ACC112 (cell line): ENCODE results near the gene KIDINS220.
"Not testable (repeated sequence)": the region's sequence is repeated elsewhere in the genome, so short reads cannot be mapped to it uniquely, and the experiment has no call there.

Experiments used
- H2AFZ ChIP-seq: fragments of 200-600 bp; sonication (generic); one replicate; pipeline ENCODE4 v1.6.0; 2017; ENCODE audit warnings: antibody characterized with exemption, low read length; ENCODE audit not compliant: unreplicated experiment
- H3K27ac ChIP-seq: fragments of 200-600 bp; sonication (generic); 2 replicates; pipeline ENCODE4 v1.5.1; 2014; ENCODE audit warnings: low read depth, mild to moderate bottlenecking, antibody characterized with exemption, low read length, moderate library complexity
- H3K27me3 ChIP-seq: fragments of 200-600 bp; sonication (generic); 2 replicates; pipeline ENCODE4 v1.6.1; 2014; ENCODE audit warnings: mild to moderate bottlenecking, antibody characterized with exemption, low read length, moderate library complexity, mixed read lengths; ENCODE audit not compliant: insufficient read depth
- H3K36me3 ChIP-seq: fragments of 200-600 bp; sonication (generic); 2 replicates; pipeline ENCODE4 v1.6.1; 2016; ENCODE audit warnings: mild to moderate bottlenecking, antibody characterized with exemption, low read length, moderate library complexity, mixed read lengths; ENCODE audit not compliant: insufficient read depth
- H3K4me1 ChIP-seq: fragments of 200-600 bp; sonication (generic); one replicate; pipeline ENCODE4 v1.6.1; 2016; ENCODE audit warnings: low read length, mixed read lengths; ENCODE audit not compliant: insufficient read depth, unreplicated experiment, control insufficient read depth
- H3K4me3 ChIP-seq: fragments of 200-600 bp; sonication (generic); 2 replicates; pipeline ENCODE4 v1.5.1; 2014; ENCODE audit warnings: mild to moderate bottlenecking, low read depth, low read length
- H3K79me2 ChIP-seq: fragments of 200-600 bp; sonication (generic); one replicate; pipeline ENCODE4 v1.6.0; 2016; ENCODE audit warnings: low read length; ENCODE audit not compliant: control insufficient read depth, unreplicated experiment, insufficient read depth

Gene KIDINS220

GRCh38 chr2:8753609-8754008, 83.8 kb downstream of the KIDINS220 start:
- Histone ChIP-seq H3K27me3 (no peaks in the 10 kb centered on the region), H3K4me1 (peaks cover 6% of the 10 kb centered on the region), H3K36me3 (peaks cover 24% of the 10 kb centered on the region), H3K27ac (no peak overlapping the region), H2AFZ (no peak overlapping the region), H3K4me3 (no peak overlapping the region), H3K79me2 (no peaks in the 10 kb centered on the region)

GRCh38 chr2:8752385-8752784, 85.0 kb downstream of the KIDINS220 start:
- H3K79me2 ChIP-seq: no peaks in the 10 kb centered on the region
- no peak overlapping the region for H3K4me3 ChIP-seq
- H3K4me1 ChIP-seq: peaks cover 6% of the 10 kb centered on the region
- H3K36me3 ChIP-seq: peaks cover 14% of the 10 kb centered on the region
- no peak overlapping the region for H3K27ac ChIP-seq
- no peaks in the 10 kb centered on the region for H3K27me3 ChIP-seq
- H2AFZ ChIP-seq: no peak overlapping the region

- Histone ChIP-seq H3K4me3 (no peak overlapping the region), H3K79me2 (no peaks in the 10 kb centered on the region), H3K36me3 (no peaks in the 10 kb centered on the region), H3K27me3 (no peaks in the 10 kb centered on the region), H2AFZ (no peak overlapping the region), H3K27ac (no peak overlapping the region), H3K4me1 (peaks cover 6% of the 10 kb centered on the region)
Measured at GRCh38 chr2:8750221-8750620, 87.2 kb downstream of the KIDINS220 start.

- Histone ChIP-seq H3K27ac (no peak overlapping the region), H3K79me2 (no peaks in the 10 kb centered on the region), H2AFZ (no peak overlapping the region), H3K27me3 (no peaks in the 10 kb centered on the region), H3K36me3 (no peaks in the 10 kb centered on the region), H3K4me3 (no peak overlapping the region), H3K4me1 (no peaks in the 10 kb centered on the region)
Measured at GRCh38 chr2:8743261-8743660, 94.2 kb downstream of the KIDINS220 start.

- no peaks in the 10 kb centered on the region for H3K27me3 ChIP-seq
- no peak overlapping the region for H3K4me3 ChIP-seq
- no peak overlapping the region for H3K27ac ChIP-seq
- no peaks in the 10 kb centered on the region for H3K4me1 ChIP-seq
- H2AFZ ChIP-seq: no peak overlapping the region
- H3K36me3 ChIP-seq: no peaks in the 10 kb centered on the region
- no peaks in the 10 kb centered on the region for H3K79me2 ChIP-seq
Measured at GRCh38 chr2:8740136-8740535, 97.3 kb downstream of the KIDINS220 start.

- peaks cover 11% of the 10 kb centered on the region for H3K36me3 ChIP-seq
- no peaks in the 10 kb centered on the region for H3K27me3 ChIP-seq
- no peaks in the 10 kb centered on the region for H3K4me1 ChIP-seq
- H2AFZ ChIP-seq: no peak overlapping the region
- H3K27ac ChIP-seq: no peak overlapping the region
- H3K4me3 ChIP-seq: no peak overlapping the region
- no peaks in the 10 kb centered on the region for H3K79me2 ChIP-seq
Measured at GRCh38 chr2:8737571-8738175, 99.7 kb downstream of the KIDINS220 start.

GRCh38 chr2:8732601-8733000, 104.8 kb downstream of the KIDINS220 start:
- H3K4me3 ChIP-seq: no peak overlapping the region
- no peaks in the 10 kb centered on the region for H3K79me2 ChIP-seq
- H3K36me3 ChIP-seq: peaks cover 19% of the 10 kb centered on the region
- no peaks in the 10 kb centered on the region for H3K27me3 ChIP-seq
- H3K27ac ChIP-seq: no peak overlapping the region
- H3K4me1 ChIP-seq: no peaks in the 10 kb centered on the region
- no peak overlapping the region for H2AFZ ChIP-seq

- no peaks in the 10 kb centered on the region for H3K79me2 ChIP-seq
- H3K27ac ChIP-seq: no peak overlapping the region
- no peaks in the 10 kb centered on the region for H3K4me1 ChIP-seq
- peaks cover 19% of the 10 kb centered on the region for H3K36me3 ChIP-seq
- no peak overlapping the region for H3K4me3 ChIP-seq
- no peak overlapping the region for H2AFZ ChIP-seq
- H3K27me3 ChIP-seq: no peaks in the 10 kb centered on the region
Measured at GRCh38 chr2:8729939-8730338, 107.5 kb downstream of the KIDINS220 start.

GRCh38 chr2:8729101-8729500, 108.3 kb downstream of the KIDINS220 start:
- H3K79me2 ChIP-seq, H3K27ac ChIP-seq, H3K4me3 ChIP-seq, H3K27me3 ChIP-seq, H3K4me1 ChIP-seq, H2AFZ ChIP-seq: not testable (repeated sequence)
- peaks cover 14% of the 10 kb centered on the region for H3K36me3 ChIP-seq

- H3K36me3 ChIP-seq: peaks cover 11% of the 10 kb centered on the region
- no peaks in the 10 kb centered on the region for H3K27me3 ChIP-seq
- H3K79me2 ChIP-seq: no peaks in the 10 kb centered on the region
- no peaks in the 10 kb centered on the region for H3K4me1 ChIP-seq
- no peak overlapping the region for H2AFZ ChIP-seq
- no peak overlapping the region for H3K27ac ChIP-seq
- no peak overlapping the region for H3K4me3 ChIP-seq
Measured at GRCh38 chr2:8728305-8729015, 109.0 kb downstream of the KIDINS220 start.

GRCh38 chr2:8725838-8726237, 111.6 kb downstream of the KIDINS220 start:
- Histone ChIP-seq H3K4me3 (no peak overlapping the region), H2AFZ (no peak overlapping the region), H3K4me1 (no peaks in the 10 kb centered on the region)

More at GRCh38 chr2:8725838-8726237, 111.6 kb downstream of the KIDINS220 start:
- no peaks in the 10 kb centered on the region for H3K79me2 ChIP-seq
- H3K27me3 ChIP-seq: no peaks in the 10 kb centered on the region
- H3K36me3 ChIP-seq: 0 out of 2 replicates have a peak, but pooled peaks cover 3% of the 10 kb centered on the region
- H3K27ac ChIP-seq: no peak overlapping the region
